ENCODE measurements around the gene BICRA.
"Not testable (repeated sequence)": the region's sequence is repeated elsewhere in the genome, so short reads cannot be mapped to it uniquely, and the experiment has no call there.

The BICRA gene

GRCh38 chr19:47663435-47663910, 54.5 kb downstream of the BICRA start:
- H3K4me3 ChIP-seq (replicated peaks; ENCODE audit: low read depth, low read length) = no peak overlapping the region
- DNase-seq (ENCODE audit: extremely low read depth, insufficient read length) = no peak
- no peak for TF ChIP-seq CTCF (IDR thresholded peaks at IDR 0.05; ENCODE audit: insufficient read depth, low read length, poor library complexity, severe bottlenecking)
- H3K36me3 ChIP-seq (ENCODE audit: control insufficient read depth, insufficient read depth, low read length) = peaks cover 2% of the 10 kb centered on the region; the same call in 1 of the 2 replicates
- no peaks in the 10 kb centered on the region for H3K27me3 ChIP-seq (replicated peaks; ENCODE audit: control insufficient read depth, insufficient read depth, low read length)

- Histone ChIP-seq H3K36me3 (ENCODE audit: control insufficient read depth, insufficient read depth, low read length) (peaks cover 2% of the 10 kb centered on the region; the same call in 1 of the 2 replicates), H3K27me3 (replicated peaks; ENCODE audit: control insufficient read depth, insufficient read depth, low read length) (no peaks in the 10 kb centered on the region), H3K4me3 (replicated peaks; ENCODE audit: low read depth, low read length) (no peak overlapping the region)
- no peak for DNase-seq (ENCODE audit: extremely low read depth, insufficient read length)
- no peak for TF ChIP-seq CTCF (IDR thresholded peaks at IDR 0.05; ENCODE audit: insufficient read depth, low read length, poor library complexity, severe bottlenecking)
These were observed 55.2 kb downstream of the BICRA start for GRCh38 chr19:47663911-47664771.

GRCh38 chr19:47668556-47668955, 59.6 kb downstream of the BICRA start:
- H3K4me3 ChIP-seq (replicated peaks; ENCODE audit: low read depth, low read length); H3K27me3 ChIP-seq (replicated peaks; ENCODE audit: control insufficient read depth, insufficient read depth, low read length); H3K36me3 ChIP-seq (ENCODE audit: control insufficient read depth, insufficient read depth, low read length); DNase-seq (ENCODE audit: extremely low read depth, insufficient read length): not testable (repeated sequence)

GRCh38 chr19:47670736-47671135, 61.8 kb downstream of the BICRA start:
- H3K4me3 ChIP-seq (replicated peaks; ENCODE audit: low read depth, low read length) = no peak overlapping the region
- TF ChIP-seq CTCF (IDR thresholded peaks at IDR 0.05; ENCODE audit: insufficient read depth, low read length, poor library complexity, severe bottlenecking) = no peak

GRCh38 chr19:47671499-47671898, 62.6 kb downstream of the BICRA start:
- H3K27me3 ChIP-seq (replicated peaks; ENCODE audit: control insufficient read depth, insufficient read depth, low read length) = no peaks in the 10 kb centered on the region
- no peak overlapping the region for H3K4me3 ChIP-seq (replicated peaks; ENCODE audit: low read depth, low read length)
- DNase-seq (ENCODE audit: extremely low read depth, insufficient read length) = no peak
- peaks cover 8% of the 10 kb centered on the region for H3K36me3 ChIP-seq (ENCODE audit: control insufficient read depth, insufficient read depth, low read length)
- no peak for TF ChIP-seq CTCF (IDR thresholded peaks at IDR 0.05; ENCODE audit: insufficient read depth, low read length, poor library complexity, severe bottlenecking)

More at GRCh38 chr19:47670736-47671135, 61.8 kb downstream of the BICRA start:
- Histone ChIP-seq H3K36me3 (ENCODE audit: control insufficient read depth, insufficient read depth, low read length) (peaks cover 6% of the 10 kb centered on the region), H3K27me3 (replicated peaks; ENCODE audit: control insufficient read depth, insufficient read depth, low read length) (no peaks in the 10 kb centered on the region)
- no peak for DNase-seq (ENCODE audit: extremely low read depth, insufficient read length)

- TF ChIP-seq CTCF (IDR thresholded peaks at IDR 0.05; ENCODE audit: insufficient read depth, low read length, poor library complexity, severe bottlenecking) = no peak
- DNase-seq (ENCODE audit: extremely low read depth, insufficient read length) = no peak
- Histone ChIP-seq H3K4me3 (replicated peaks; ENCODE audit: low read depth, low read length) (no peak overlapping the region), H3K27me3 (replicated peaks; ENCODE audit: control insufficient read depth, insufficient read depth, low read length) (no peaks in the 10 kb centered on the region), H3K36me3 (ENCODE audit: control insufficient read depth, insufficient read depth, low read length) (peaks cover 8% of the 10 kb centered on the region)
These were observed 64.5 kb downstream of the BICRA start for GRCh38 chr19:47673426-47673825.
